HG02763 (cell line): ENCODE data around the gene FBXL13.
"Not testable (repeated sequence)": the region's sequence is repeated elsewhere in the genome, so short reads cannot be mapped to it uniquely, and the experiment has no call there.

Experiments
- ATAC-seq: cut with Tn5 transposase; IDR thresholded peaks from one replicate; pipeline ENCODE4 v1.9.1; 2021; ENCODE audit warnings: mild to moderate bottlenecking, moderate library complexity; ENCODE audit not compliant: unreplicated experiment

Gene FBXL13

DNA sequence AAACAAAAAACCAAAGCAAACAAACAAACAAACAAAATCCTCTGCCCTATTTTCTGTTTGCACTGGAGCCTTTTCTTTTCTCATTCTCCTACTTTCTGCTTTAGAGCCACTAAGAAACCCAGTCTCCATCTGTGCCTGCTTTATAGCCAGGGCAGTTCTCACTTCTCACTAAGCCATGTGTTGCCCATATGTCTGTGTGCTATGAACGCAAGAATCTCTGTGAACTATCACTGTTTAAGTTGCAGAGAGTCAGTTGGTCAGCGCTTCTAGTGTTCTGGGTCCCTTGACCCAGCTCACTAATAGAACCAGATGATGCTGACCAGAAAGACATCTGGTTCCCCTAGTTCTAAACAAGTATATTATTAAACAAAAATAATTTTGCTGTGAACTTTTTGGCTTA is 244.4 kb downstream of the FBXL13 start:
- no peak for ATAC-seq

DNA sequence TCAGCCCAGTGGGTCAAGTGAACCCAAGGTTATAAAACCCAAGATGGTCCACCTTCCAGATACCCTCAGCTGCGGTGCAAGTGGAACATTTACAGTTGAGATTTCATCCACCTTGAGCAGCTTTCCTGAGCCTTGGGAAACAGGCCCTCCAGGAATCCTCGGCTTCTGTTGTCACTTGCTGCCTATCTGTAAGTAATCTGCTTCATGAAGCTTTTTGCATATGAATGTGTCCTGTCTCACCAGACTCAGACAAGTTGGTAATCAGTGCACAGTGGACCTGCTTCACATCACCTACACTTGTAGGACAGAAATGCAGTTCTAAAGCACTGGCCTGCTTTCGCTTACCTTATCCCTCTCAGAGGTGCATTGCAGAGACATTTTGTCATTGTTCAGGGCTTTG is 245.5 kb downstream of the FBXL13 start:
- no peak for ATAC-seq

DNA sequence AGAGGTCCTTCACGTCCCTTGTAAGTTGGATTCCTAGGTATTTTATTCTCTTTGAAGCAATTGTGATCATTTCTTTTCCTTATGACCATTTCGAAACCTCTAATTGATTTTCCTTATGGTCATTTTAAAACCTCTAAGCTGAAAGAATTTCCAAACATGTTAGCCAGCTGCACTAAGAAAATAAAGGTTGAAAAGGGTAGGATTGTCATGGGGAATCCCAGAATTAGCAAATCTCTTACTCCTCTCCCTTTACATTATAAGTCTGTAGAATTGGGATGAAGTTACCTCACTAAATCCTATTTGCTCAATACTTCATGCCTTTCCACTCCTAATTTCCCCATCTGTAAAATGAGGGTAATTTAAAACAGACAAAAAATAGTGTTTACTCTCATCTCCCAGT is 246.3 kb downstream of the FBXL13 start:
- ATAC-seq, result no peak

DNA sequence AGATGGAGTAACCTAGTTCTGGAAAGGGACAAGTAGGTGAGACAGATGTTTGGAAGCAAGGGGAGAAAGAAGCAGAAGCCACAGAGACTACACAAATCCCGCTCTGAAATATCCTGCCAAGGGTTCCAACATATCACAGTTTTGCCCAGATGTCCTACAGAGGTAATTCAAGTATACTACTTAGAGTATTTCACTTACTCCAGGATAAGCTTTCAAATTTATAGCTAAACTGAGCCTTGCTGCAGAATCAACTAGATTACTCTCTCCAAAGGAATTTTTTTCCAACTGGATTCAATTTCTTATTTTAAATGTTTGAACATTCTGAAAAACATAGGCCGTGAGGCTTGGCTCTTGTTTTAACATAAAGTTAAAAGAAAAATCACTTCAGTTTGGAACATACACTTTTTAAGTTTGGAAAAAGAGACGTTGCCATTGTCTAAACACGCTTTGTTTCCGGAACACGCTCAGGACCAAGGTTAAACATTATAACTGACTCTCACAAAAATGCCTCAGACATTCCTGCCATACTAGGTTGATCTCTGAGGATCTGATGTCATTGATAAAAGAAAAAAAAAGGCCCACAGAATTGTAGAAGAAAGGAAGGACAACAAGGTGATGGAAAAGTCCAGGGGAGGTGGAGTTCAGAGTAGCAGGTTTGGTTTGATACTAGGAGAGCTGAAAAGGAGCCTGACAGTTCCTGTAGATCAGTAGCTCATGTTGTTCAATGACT is 251.0 kb downstream of the FBXL13 start:
- no peak for ATAC-seq

DNA sequence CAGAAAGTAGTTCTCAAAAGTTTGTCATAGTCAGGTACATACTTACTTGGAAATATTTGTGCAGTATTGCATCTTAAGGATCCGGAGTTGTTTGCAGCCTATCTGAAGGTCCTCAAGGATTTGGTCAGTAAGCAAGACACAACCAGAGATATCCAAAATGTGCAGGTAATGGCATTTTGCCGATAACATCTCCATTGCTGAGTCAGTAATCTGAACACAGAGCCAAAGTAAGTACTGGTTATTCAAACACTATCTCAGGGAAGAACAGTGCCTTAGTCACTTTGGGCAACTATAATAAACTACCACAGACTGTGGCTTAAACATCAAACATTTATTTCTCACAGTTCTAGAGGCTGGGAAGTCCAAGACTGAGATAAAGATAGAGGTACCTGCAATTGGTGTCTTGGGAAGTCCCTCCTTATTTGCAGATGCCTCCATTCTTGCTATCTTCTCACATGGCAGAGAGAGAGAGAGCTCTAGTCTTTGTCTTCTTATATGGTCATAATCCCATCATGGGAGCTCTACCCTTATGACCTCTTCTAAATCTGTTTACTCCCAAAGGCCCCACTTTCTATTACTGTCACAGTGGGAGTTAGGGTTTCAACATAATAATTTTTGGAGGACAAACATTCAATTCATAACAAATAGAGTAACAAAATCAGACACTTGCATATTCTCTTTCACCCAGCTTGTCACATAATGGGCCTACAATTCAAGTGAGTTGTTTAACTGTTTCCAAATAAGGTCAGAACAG is 252.4 kb downstream of the FBXL13 start:
- ATAC-seq, result no peak

DNA sequence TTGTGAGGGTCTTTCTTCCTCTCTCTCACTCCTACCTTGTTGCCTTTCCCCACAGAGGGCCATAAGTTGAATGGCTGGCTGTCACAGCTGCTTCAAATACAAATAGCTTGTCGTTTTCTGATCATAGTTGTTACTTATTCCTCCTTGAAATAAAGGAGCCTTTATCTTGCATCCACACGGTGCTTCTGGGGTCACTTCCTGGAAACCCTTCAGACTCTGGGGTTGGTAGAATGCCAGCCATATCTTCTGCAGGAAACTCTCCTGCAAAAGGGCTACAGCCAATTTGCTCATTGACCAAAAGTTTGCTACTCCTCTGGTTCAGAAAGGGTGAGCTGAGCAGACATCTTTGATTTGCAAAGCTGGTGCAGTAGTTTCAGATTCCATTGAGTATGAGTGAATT is 255.4 kb downstream of the FBXL13 start:
- ATAC-seq, result no peak

DNA sequence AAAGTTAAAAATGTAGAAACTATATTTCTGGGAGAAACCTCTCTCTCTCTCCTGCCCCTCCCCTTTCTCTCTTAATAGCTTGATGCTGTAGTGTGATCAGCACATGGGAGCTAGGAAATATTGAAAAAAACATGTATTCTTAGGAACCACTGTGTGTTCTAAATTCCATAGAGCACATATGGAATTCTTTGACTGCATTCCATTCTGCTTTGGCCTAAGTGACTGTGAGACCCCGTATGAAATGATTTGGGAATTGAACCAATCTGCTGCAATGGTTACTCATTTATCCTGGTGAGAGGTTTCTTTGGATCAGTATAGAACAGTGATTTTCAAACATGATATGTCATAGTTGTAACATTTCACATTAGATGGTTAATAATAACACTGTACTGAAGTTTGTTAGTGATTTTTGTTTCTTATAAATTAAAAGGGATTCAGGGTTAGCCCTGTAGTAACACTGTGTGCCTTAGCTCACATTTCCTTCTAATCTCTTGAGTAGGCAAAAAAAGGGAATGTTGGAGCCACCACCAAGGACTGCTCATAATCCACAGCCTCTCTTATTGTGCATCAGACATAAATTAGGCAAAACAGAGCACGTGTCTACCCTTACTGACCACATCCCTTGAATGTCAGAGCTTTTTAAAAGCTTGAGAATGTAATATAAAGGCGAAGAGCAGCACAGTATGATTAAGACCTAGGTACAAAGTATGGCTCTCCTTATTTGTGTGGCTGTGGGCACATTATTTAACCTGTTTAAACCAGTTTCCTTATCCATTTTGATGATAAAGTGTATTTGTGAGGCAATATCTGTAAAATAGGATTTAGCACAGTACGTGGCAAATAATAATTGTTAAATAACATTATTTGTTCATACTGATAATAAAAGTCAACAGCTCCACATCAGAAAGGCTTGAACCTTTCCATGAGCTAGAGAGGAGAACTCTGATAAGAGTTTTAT is 256.7 kb downstream of the FBXL13 start:
- no peak for ATAC-seq

DNA sequence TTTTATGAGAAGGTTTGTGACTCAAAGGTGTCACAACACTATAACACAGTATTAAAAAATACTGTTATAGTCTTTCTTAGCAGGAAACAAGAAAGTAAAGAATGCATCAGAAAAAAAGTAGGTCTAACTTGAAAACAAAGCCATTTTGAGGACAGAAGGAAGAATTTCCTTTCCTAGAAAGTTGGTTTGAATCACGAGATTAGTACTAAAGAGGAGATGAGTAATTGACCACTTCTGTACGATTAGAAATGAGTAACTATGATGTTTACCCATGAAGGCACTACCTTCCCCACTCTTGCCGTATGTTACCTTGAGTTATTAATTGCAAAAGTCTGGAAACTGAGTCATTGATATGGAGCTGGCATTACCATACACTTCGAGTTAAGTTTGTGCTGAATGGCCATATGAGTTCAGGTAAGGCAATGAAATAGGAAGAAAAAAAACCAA is 260.5 kb downstream of the FBXL13 start:
- ATAC-seq, result no peak

DNA sequence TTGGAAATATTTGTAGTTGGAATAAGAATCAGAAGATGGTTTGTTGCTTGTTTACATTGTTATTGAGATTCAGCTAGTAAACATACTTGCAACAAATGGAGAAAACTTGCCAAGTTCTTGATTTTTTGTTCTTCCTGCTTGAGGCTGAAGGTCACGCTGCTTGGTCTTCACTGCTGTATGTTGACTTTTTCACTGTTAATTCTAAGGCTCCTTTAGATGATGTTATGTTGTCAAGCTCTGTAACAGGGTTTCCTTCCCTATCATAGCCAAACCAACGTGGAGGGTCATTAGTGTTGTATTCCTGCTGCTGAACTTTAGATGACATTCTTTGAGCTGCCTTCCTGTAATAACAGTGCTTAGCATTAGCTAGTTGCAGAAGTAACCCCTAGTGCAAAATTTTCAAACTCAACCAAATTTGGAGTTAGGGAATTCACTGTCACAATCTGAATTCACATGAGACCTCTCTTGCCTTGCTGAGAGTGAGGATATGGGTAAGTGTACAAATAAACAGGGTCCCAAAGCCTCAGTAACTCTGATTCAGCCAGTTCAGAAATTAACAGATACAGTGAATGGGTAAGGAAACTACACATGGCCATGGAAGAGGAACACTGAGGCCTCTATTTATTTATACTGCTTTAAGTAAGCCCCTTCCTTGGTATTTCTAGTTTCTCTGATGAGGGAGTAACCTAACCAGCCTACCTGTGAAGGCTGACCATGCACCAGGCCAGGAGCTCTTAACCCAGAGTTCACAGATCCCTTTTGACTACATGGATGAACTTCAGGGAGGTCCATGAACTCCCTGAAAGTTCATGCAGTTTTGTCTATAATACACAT is 261.2 kb downstream of the FBXL13 start:
- no peak for ATAC-seq

DNA sequence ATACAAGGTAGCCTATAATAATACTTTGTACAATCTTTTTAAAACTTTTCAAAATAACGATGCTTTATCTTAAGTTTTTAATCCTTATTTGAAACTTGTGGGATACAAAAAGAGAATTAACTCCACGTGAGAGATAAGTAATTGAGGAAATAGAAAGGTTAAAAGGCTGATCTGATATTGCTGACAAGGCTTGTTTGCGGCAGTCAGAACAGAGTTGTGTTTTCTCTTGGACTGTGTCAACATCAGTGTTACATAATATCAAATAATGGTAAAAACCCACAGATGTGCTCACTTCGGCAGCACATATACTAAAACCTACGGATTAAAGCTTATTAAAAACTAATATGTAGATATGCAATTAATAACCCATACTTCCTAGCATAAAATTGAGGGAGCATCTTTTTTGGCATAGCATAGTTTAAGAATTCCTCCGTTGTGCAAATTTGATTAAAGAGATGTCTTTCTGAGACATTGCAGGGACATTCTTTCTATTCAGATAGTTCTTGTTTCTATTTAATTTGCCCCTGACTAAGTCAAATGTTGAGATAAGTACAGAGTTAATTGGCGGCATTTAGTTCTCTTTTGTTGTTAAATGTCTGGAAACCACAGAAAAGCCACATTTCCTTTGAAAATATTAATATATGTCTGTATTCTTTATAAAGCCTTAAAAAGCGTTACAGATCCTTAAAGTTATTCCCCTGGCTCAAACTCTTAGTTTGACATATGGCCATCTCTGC is 262.5 kb downstream of the FBXL13 start:
- ATAC-seq, result no peak

DNA sequence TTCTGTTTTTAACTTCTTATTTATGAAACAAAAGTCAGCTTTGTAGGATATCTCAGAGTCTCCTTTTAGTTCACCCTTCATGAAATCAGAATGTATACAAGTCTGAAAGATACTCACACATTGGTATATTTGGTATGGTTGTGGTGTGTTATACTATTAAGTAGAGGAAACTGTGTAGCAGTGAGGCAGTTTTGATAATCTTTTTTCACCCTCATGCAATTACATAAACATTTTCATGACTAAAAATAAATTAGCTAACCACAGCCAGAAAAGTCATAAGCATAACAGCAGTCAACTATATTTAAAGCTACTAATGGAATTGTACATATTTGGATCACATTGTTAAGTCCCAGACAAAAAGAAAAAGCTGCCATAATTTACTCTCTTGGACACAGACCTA is 263.7 kb downstream of the FBXL13 start:
- no peak for ATAC-seq

DNA sequence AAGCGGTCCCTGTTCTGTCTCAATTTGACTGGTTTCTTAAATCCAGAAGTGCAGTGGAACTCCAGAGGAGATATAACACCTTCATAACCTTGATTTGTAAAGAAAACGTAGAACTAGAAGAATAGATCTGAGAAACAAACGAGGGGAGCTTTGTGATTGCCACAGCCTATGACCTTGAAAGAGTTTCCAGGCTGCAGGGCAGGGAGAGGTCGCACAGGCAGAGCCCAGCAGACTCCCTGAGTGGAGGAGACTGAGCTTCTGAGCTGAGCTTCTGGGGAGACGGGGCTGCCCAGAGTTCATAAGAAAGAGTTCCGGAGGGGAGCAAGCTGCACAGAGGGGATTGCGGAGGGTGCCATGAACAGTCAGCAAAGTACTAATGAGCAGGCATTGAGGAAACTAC is 268.0 kb downstream of the FBXL13 start:
- ATAC-seq, result no peak

DNA sequence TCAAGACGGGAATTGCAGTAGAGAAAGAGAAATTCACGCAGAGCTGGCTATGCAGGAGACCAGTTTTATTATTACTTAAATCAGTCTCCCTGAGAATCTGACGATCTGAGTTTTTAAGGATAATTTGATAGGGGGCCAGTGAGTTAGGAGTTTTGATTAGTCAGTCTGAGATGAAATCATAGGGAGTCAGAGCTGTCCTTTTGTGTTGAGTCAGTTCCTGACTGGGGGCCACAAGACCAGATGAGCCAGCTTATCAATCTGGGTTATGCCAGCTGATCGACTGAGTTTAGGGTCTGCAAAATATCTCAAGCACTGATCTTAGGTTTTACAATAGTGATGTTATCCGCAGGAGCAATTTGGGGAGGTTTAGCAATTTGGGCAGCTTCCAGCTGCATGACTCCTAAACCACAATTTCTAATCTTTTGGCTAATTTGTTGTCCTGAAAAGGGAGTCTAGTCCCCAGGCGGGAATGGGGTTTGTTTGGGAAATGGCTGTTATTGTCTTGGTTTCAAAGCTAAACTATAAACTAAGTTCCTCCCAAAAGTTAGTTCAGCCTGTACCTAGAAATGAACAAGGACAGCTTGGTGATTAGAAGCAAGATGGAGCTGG is 278.5 kb downstream of the FBXL13 start:
- ATAC-seq, result not testable (repeated sequence)

DNA sequence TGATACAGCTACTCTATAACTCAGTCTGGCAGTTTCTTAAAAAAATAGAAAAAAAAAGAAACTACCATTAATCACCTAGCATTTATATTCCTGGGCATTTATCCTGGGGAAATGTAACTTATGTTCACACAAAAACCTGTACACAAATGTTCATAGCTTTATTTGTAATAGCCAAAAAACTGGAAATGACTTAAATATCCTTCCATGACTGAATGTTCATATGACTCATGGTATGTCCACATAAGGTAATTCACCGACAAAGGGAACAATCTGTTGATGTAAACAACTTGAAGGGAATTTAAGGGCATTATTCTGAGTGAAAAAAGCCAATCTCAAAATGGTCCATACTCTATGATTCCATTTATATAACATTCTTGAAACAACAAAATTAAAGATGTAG is 280.0 kb downstream of the FBXL13 start:
- ATAC-seq, result not testable (repeated sequence)

DNA sequence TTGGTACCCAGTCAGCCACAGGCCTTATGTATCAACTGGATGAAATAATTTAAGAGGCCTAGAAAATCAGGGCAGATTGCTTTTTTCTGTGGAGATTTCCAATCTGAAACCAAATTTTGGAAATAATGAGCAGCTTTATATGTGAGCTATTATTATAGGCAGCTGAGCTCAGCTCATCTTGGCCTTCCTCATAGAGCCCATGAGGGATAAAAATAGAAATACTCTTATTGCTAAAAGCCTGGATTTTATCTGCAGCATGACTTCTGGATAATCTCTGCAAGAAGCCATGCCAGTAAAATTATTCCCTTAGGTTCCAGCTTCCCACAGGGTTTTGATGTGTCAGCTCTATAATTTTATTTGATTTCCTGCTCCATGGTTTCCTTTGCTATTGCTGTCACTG is 282.8 kb downstream of the FBXL13 start:
- not testable (repeated sequence) for ATAC-seq

DNA sequence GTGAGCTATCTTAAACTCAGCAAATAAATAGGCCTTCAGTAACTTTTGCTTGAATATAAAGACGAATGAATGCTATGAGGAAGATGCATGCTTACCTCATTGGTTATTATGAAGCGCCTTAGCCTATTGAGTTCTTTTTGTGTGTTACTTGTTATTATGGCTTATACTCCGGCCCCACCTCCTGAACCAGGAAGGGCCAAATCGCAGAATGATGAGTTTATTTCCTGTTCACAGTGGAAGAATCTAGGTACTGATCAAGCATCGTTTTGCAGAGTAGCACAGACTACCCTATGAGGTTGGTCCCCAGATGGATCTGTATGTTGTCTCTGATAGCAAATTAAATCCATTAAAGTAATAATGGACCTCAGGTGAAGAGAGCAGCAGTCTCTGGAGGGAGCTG is 283.2 kb downstream of the FBXL13 start:
- ATAC-seq, result not testable (repeated sequence)

DNA sequence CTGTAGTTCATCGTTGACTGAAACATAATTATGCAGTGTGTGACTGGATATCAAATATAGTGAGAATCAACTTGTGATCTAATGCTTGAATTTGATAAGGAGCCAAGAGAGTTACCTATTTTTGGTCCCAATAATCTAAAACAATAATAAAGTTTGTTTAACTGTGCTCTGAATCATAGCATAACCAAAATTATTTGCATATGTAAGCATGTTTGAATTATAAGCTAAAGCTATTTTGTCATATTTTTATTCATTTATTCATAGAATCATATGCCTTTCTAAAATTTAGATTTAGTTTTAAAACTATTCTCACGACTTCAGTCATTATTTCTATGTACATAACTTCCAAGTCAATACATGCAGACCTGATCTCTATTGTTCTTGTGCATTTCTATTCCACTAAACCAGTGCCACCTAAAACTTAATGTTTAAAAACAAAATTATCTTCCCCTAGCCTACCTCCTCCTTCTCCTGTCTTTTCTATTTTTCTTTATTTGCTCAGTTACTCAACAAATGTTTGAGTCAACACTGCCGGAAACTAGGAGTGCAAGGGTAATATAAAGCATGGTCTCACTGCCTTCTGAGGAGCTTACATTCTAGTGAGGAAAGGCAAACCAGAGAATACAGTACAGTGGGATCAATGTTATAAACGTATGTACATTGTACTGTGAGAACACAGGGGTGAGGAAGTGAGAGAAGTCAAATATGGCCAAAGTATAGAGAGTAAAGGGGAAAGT is 284.1 kb downstream of the FBXL13 start:
- ATAC-seq, result not testable (repeated sequence)

DNA sequence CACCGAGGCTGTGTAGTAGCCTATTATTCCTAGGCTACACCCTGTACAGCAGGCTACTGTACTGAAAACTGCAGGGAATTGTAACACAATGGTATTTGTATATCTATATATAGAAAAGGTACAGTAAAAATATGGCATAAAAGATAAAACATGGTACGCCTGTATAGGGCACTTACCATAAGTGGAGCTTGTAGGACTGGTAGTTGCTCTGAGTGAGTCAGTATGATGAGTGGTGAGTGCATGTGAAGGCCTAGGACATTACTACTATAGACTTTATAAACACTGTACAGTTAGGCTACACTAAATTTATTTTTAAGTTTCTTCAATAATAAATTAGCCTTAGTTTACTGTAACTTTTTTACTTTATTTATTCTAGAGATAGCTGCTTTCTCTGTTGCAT is 285.8 kb downstream of the FBXL13 start:
- not testable (repeated sequence) for ATAC-seq

DNA sequence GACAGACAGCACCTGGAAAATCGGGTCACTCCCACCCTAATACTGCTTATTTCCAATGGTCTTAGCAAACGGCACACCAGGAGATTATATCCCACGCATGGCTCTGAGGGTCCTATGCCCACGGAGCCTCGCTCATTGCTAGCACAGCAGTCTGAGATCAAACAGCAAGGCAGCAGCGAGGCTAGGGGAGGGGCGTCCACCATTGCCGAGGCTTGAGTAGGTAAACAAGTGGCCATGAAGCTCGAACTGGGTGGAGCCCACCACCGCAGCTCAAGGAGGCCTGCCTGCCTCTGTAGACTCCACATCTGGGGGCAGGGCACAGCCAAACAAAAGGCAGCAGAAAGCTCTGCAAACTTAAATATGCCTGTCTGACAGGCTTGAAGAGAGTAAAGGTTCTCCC is 293.7 kb downstream of the FBXL13 start:
- ATAC-seq, result not testable (repeated sequence)
